ENCODE measurements around the gene IFNAR1. TPM values are rescaled to one million over a fixed set of nuclear protein-coding genes. Genes with fewer than 3 reads are reported as not detected.

The IFNAR1 gene
- total and polyA plus RNA-seq, 9 of the 15 experiments (the other 6 are each of a cell fraction or from before 2014, with no cell fraction given) = 8.6 to 31.8 (median 14.8) TPM

- TF ChIP-seq REST (IDR thresholded peaks at IDR 0.05; ENCODE audit: borderline replicate concordance) = peak; percentile 71
- TF ChIP-seq REST (CRISPR knock-in tag; IDR thresholded peaks at IDR 0.05; ENCODE audit: low read depth) = no peak
- TF ChIP-seq PKNOX1 (IDR thresholded peaks at IDR 0.05) = no peak
- TF ChIP-seq ELF4 (CRISPR knock-in tag; IDR thresholded peaks at IDR 0.05) = no peak
- TF ChIP-seq, protein P1, sequence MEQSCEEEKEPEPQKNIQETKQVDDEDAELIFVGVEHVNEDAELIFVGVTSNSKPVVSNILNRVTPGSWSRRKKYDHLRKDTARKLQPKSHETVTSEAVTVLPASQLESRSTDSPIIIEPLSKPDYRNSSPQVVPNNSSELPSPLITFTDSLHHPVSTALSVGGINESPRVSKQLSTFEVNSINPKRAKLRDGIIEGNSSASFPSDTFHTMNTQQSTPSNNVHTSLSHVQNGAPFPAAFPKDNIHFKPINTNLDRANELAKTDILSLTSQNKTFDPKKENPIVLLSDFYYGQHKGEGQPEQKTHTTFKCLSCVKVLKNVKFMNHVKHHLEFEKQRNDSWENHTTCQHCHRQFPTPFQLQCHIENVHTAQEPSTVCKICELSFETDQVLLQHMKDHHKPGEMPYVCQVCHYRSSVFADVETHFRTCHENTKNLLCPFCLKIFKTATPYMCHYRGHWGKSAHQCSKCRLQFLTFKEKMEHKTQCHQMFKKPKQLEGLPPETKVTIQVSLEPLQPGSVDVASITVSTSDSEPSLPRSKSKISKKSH (CRISPR knock-in tag; IDR thresholded peaks at IDR 0.05) = no peak
- no peak for TF ChIP-seq ZNF174 (CRISPR knock-in tag; IDR thresholded peaks at IDR 0.05)
- no peak for TF ChIP-seq EWSR1 (IDR thresholded peaks at IDR 0.05; ENCODE audit: borderline replicate concordance, low read depth, partially characterized antibody)
- peak; percentile 82 for TF ChIP-seq POLR2AphosphoS5 (IDR thresholded peaks at IDR 0.05; ENCODE audit: control insufficient read depth, insufficient read depth, low read depth, low read length)
- TF ChIP-seq NR2C1 (IDR thresholded peaks at IDR 0.05) = no peak
- TF ChIP-seq NR2C1 (tag; IDR thresholded peaks at IDR 0.05) = peak; percentile 48
- no peak for TF ChIP-seq ZNF175 (CRISPR knock-in tag; IDR thresholded peaks at IDR 0.05; ENCODE audit: low read depth)
- no peak for TF ChIP-seq NFIX (CRISPR knock-in tag; IDR thresholded peaks at IDR 0.05; ENCODE audit: low read depth)
- TF ChIP-seq HNRNPH1 (optimal IDR thresholded peaks at IDR 0.05; ENCODE audit: low read depth, low read length) = no peak
- no peak for TF ChIP-seq RBM34 (IDR thresholded peaks at IDR 0.05; ENCODE audit: borderline replicate concordance, insufficient read depth, low read length)
- TF ChIP-seq NBN (IDR thresholded peaks at IDR 0.05; ENCODE audit: low read depth) = peak; percentile 91
- peak; percentile 60 for TF ChIP-seq PML (IDR thresholded peaks at IDR 0.05; ENCODE audit: low read length)
These were observed at the start of gene IFNAR1 (continued) for GRCh38 chr21:33324291-33325221.
